Neutrophil (primary cell): ENCODE results near the gene TAF15.

Source experiments
- H3K27ac ChIP-seq: fragments of 200-600 bp; sonication (generic); 2 replicates; pipeline ENCODE4 v1.5.1; 2016; ENCODE audit warnings: mild to moderate bottlenecking, moderate library complexity
- H3K27me3 ChIP-seq: fragments of 200-600 bp; sonication (generic); 2 replicates; pipeline ENCODE4 v1.6.0; 2016; ENCODE audit warnings: mild to moderate bottlenecking
- H3K36me3 ChIP-seq: fragments of 200-600 bp; sonication (generic); 2 replicates; pipeline ENCODE4 v1.5.1; 2017
- H3K4me1 ChIP-seq, 2 experiments: fragments of 200-600 bp in 1 of 2; sonication (generic) in 1 of 2; 1 replicate in 1 of 2; 2 replicates in 1 of 2; pipeline versions ENCODE4 v1.5.1 to v1.6.1; 2013 to 2016; ENCODE audit warnings: low read depth in 1 of 2, low read length in 1 of 2, mild to moderate bottlenecking in 1 of 2, moderate library complexity in 1 of 2; ENCODE audit not compliant: control insufficient read depth in 1 of 2, insufficient read depth in 1 of 2
- H3K4me3 ChIP-seq, 2 experiments: fragments of 200-600 bp in 1 of 2; sonication (generic) in 1 of 2; 1 replicate in 1 of 2; 2 replicates in 1 of 2; pipeline ENCODE4 v1.5.1; 2013 to 2016; ENCODE audit warnings: low read depth in 1 of 2, low read length in 1 of 2, mild to moderate bottlenecking in 1 of 2, moderate library complexity in 1 of 2
- H3K9me3 ChIP-seq: fragments of 200-600 bp; sonication (generic); 2 replicates; pipeline ENCODE4 v1.5.1; 2016
- TF ChIP-seq, protein P1 (sequence below): fragments of 200-600 bp; sonication (generic); IDR thresholded peaks from 2 replicates; pipeline ENCODE4 v1.5.1; 2016; ENCODE audit warnings: antibody characterized with exemption

The TAF15 gene

DNA sequence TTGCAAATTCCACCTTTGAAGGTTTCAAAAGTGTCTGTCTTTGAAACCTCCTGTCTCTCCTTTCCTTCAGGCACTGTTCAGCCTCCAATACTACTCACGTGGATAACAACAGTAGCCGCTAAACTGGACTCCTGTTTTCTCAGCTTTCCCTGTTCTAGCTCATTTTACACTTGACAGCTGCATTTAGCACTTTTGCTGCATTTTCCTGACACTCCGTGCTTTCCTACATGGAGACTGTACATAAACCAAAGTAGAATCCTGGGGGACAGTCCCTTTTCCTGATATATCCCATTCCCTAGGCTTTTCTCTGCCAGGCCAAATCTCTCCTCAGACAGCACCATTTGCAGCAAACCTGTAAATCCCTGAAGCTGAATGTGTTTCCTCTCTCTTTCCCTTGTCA lies 67.2 kb downstream of the TAF15 start:
- Histone ChIP-seq H3K9me3 (no peaks in the 10 kb centered on the region), H3K4me1 (no peaks in the 10 kb centered on the region), H3K36me3 (no peaks in the 10 kb centered on the region), H3K4me3 (no peak overlapping the region), H3K27ac (no peak overlapping the region), H3K27me3 (no peaks in the 10 kb centered on the region)
- TF ChIP-seq, protein P1, sequence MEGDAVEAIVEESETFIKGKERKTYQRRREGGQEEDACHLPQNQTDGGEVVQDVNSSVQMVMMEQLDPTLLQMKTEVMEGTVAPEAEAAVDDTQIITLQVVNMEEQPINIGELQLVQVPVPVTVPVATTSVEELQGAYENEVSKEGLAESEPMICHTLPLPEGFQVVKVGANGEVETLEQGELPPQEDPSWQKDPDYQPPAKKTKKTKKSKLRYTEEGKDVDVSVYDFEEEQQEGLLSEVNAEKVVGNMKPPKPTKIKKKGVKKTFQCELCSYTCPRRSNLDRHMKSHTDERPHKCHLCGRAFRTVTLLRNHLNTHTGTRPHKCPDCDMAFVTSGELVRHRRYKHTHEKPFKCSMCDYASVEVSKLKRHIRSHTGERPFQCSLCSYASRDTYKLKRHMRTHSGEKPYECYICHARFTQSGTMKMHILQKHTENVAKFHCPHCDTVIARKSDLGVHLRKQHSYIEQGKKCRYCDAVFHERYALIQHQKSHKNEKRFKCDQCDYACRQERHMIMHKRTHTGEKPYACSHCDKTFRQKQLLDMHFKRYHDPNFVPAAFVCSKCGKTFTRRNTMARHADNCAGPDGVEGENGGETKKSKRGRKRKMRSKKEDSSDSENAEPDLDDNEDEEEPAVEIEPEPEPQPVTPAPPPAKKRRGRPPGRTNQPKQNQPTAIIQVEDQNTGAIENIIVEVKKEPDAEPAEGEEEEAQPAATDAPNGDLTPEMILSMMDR = no peak

DNA sequence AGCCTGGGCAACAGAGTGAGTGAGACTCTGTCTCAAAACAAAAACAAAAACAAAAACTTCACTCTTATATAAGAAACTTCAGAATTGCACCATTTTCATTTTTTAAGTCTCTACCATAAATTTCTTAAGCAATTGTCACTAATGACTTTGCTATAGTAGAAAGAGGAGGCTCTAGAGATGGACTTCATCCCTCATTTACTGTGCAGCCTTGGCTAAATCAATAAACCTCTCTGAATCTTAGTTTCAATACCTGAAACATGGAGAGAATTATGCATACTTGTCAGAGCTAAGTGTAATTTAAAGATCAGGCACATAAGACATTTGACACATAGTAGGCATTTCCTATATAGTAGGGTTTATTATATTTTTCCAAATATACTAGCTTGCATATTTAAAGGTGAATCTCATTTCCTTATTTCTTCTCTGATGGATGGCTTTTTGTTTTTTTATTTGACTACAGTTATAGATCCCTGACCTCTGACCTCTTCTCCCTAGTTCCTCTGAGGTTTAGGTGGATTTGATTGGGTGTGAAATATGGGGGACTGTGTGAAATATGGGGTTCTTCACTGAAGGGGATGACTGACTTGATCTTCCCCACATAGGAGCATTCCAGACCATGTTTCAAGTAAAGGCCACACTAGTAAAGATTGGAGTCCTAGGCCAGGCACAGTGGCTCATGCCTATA lies 68.2 kb downstream of the TAF15 start:
- H3K9me3 ChIP-seq = no peaks in the 10 kb centered on the region
- H3K4me3 ChIP-seq = no peak overlapping the region
- H3K27me3 ChIP-seq = no peaks in the 10 kb centered on the region
- H3K4me1 ChIP-seq = no peaks in the 10 kb centered on the region
- H3K36me3 ChIP-seq = no peaks in the 10 kb centered on the region
- no peak overlapping the region for H3K27ac ChIP-seq
- TF ChIP-seq, protein P1 = no peak

GRCh38 chr17:35878361-35878760 lies 69.1 kb downstream of the TAF15 start:
- Histone ChIP-seq H3K4me3 (no peak overlapping the region), H3K27me3 (no peaks in the 10 kb centered on the region), H3K9me3 (no peaks in the 10 kb centered on the region), H3K36me3 (no peaks in the 10 kb centered on the region), H3K27ac (no peak overlapping the region), H3K4me1 (no peaks in the 10 kb centered on the region)
- TF ChIP-seq, protein P1 = no peak

GRCh38 chr17:35879773-35880654 lies 70.7 kb downstream of the TAF15 start, which contains the start of gene CCL5:
Gene CCL5, minus strand, starts transcription at chr17:35880360.
- Histone ChIP-seq H3K4me1 (no peaks in the 10 kb centered on the region), H3K27me3 (no peaks in the 10 kb centered on the region), H3K27ac (no peak within 1 kb of the TSS), H3K4me3 (no peak within 1 kb of the TSS), H3K36me3 (no peaks in the 10 kb centered on the region), H3K9me3 (no peaks in the 10 kb centered on the region)
- TF ChIP-seq, protein P1 = no peak

GRCh38 chr17:35889241-35889640 lies 80.0 kb downstream of the TAF15 start:
- TF ChIP-seq, protein P1 = no peak
- Histone ChIP-seq H3K9me3 (no peaks in the 10 kb centered on the region), H3K36me3 (no peaks in the 10 kb centered on the region), H3K27ac (no peak overlapping the region), H3K4me3 (no peak overlapping the region), H3K27me3 (no peaks in the 10 kb centered on the region), H3K4me1 (no peaks in the 10 kb centered on the region)
